HepG2 (cell line): ENCODE results near the gene DLL1. TPM values are rescaled to one million over a fixed set of nuclear protein-coding genes. Genes with fewer than 3 reads are reported as not detected.

Source experiments
- ATAC-seq: fragments of 200-7000 bp; cut with Tn5 transposase; 3 replicates; pipeline ENCODE4 v1.9.1; 2020; ENCODE audit warnings: mild to moderate bottlenecking, moderate library complexity
- BruUV-seq: library from RNA; stranded (reverse); fragments of 400-500 nt; replicated peaks from 2 replicates; lab custom pipeline; 2021; lab: Mats Ljungman, UMichigan
- CTCF ChIA-PET: fragments of 300-600 bp; formaldehyde crosslinking; extraction: SDS; loops from one replicate; lab custom pipeline; 2021; ENCODE audit warnings: low total read pairs, inconsistent platforms, low intra/inter-chr PET ratio; lab: Yijun Ruan, JAX
- POLR2A ChIA-PET: fragments of 350-600 bp; sonication (Branson Sonifier 250); formaldehyde crosslinking; loops from one replicate; lab custom pipeline; 2020; ENCODE audit warnings: antibody characterized with exemption, inconsistent platforms; lab: Yijun Ruan, JAX
- DNase-seq: peaks from one replicate; pipeline ENCODE4 v3.0.0-alpha.2; 2015; ENCODE audit warnings: low spot score
- FAIRE-seq: peaks from 3 replicates; lab custom pipeline; 2011; peaks lifted over from hg19 to GRCh38; lab: Jason Lieb, UNC
- H2AFZ ChIP-seq: one replicate; pipeline ENCODE4 v1.6.1; 2011; ENCODE audit warnings: low read length, inconsistent platforms
- H3K27ac ChIP-seq: fragments of 300-600 bp; 3 replicates; pipeline ENCODE4 v1.8.0; 2011; ENCODE audit warnings: mixed run types, mild to moderate bottlenecking, mixed read lengths, low read length, inconsistent platforms; ENCODE audit not compliant: insufficient read depth; ENCODE audit errors: extremely low read length
- H3K27me3 ChIP-seq, 2 experiments: fragments of 200-600 bp in 1 of 2; 2 replicates in 1 of 2; 3 replicates in 1 of 2; pipeline versions ENCODE4 v1.6.0 to v1.8.0; 2011; ENCODE audit warnings: low read length in 2 of 2, mild to moderate bottlenecking in 2 of 2, moderate library complexity in 2 of 2, inconsistent platforms in 1 of 2; ENCODE audit not compliant: insufficient read depth in 2 of 2, control insufficient read depth in 1 of 2
- H3K36me3 ChIP-seq, 2 experiments: fragments of 200-600 bp in 1 of 2; replicated peaks in 1 of 2; 2 replicates in 1 of 2; 3 replicates in 1 of 2; pipeline versions ENCODE4 v1.5.1 to v1.8.0; 2011; ENCODE audit warnings: low read length in 2 of 2, inconsistent platforms in 1 of 2; ENCODE audit not compliant: insufficient read depth in 2 of 2, control insufficient read depth in 1 of 2
- H3K4me1 ChIP-seq: 2 replicates; pipeline ENCODE4 v1.5.1; 2012; ENCODE audit warnings: low read length, inconsistent platforms; ENCODE audit not compliant: insufficient read depth
- H3K4me2 ChIP-seq: 2 replicates; pipeline ENCODE4 v1.6.0; 2011; ENCODE audit warnings: low read depth, low read length, inconsistent platforms
- H3K4me3 ChIP-seq, 3 experiments: fragments of 200-600 bp in 1 of 3; sonication (generic), shearing (Covaris generic) in 1 of 3; replicated peaks in 1 of 3; 2 replicates each; pipeline ENCODE4 v1.5.1; 2011 to 2016; ENCODE audit warnings: low read length in 3 of 3, inconsistent platforms in 2 of 3, low read depth in 2 of 3, mild to moderate bottlenecking in 2 of 3, control low read depth in 1 of 3, mixed read lengths in 1 of 3; ENCODE audit not compliant: insufficient read depth in 1 of 3
- H3K79me2 ChIP-seq: one replicate; pipeline ENCODE4 v1.6.1; 2011; ENCODE audit warnings: low read length, inconsistent platforms; ENCODE audit not compliant: insufficient read depth
- H3K9ac ChIP-seq: 2 replicates; pipeline ENCODE4 v1.6.0; 2011; ENCODE audit warnings: mild to moderate bottlenecking, low read depth, low read length, inconsistent platforms; ENCODE audit not compliant: insufficient read depth
- H3K9me3 ChIP-seq: 2 replicates; pipeline ENCODE4 v1.5.1; 2012; ENCODE audit warnings: mild to moderate bottlenecking, low read length
- H4K20me1 ChIP-seq: 2 replicates; pipeline ENCODE4 v1.6.0; 2011; ENCODE audit warnings: inconsistent platforms, mild to moderate bottlenecking, low read length, moderate library complexity; ENCODE audit not compliant: insufficient read depth
- RFX3 ChIP-seq: IDR thresholded peaks from 2 replicates; pipeline ENCODE4 v1.6.1; 2016; ENCODE audit warnings: missing biosample characterization, missing genetic modification reagents
- WGBS: methylation state at CpG from one replicate; pipeline ENCODE4 v1.1.6; 2017; ENCODE audit warnings: low lambda C conversion rate; 5-methylcytosine and 5-hydroxymethylcytosine counted together
- in situ Hi-C: cut with HindIII; loops from 2 replicates; pipeline ENCODE4 v1.10.0; 2017; ENCODE audit warnings: low pct_unique_long_range_greater_than_20kb; ENCODE audit not compliant: extremely low pct_ligation_motif_present
- intact Hi-C: fragments of 100-400 bp; cut with micrococcal nuclease; formaldehyde crosslinking; loops from one replicate; pipeline ENCODE4 v1.10.0; 2022; ENCODE audit not compliant: unreplicated experiment
- polyA plus RNA-seq, 8 experiments: library from polyadenylated mRNA; depleted of rRNA in 3 of 8; stranded (reverse) in 7 of 8; unstranded in 1 of 8; fragments of >200 nt; fragmentation: Illumina TruSeq in 4 of 8; extraction: Trizol in 4 of 8; gene quantifications; 2 replicates each; pipeline versions ENCODE4 v1.2.1 to v1.2.3, GENCODE V29; 2011 to 2016; ENCODE audit warnings: low read depth in 4 of 8, missing spikeins in 1 of 8, mixed read lengths in 1 of 8; ENCODE audit not compliant: insufficient read depth in 1 of 8
- total RNA-seq, 5 experiments: library from RNA; depleted of rRNA; stranded (reverse); fragments of >200 nt; fragmentation: Illumina TruSeq; extraction: Trizol; gene quantifications; 2 replicates each; pipeline ENCODE4 v1.2.3, GENCODE V29; 2016; ENCODE audit warnings: low read depth in 1 of 5
- TF ChIP-seq, protein P1 (sequence below): sonication (generic); formaldehyde crosslinking; IDR thresholded peaks from 2 replicates; pipeline ENCODE4 v1.8.0; 2022; ENCODE audit warnings: mild to moderate bottlenecking, missing genetic modification reagents, moderate library complexity
- TF ChIP-seq, protein P2 (sequence below): sonication (generic); formaldehyde crosslinking; IDR thresholded peaks from 2 replicates; pipeline ENCODE4 v1.8.1; 2023; ENCODE audit warnings: missing genetic modification reagents, inconsistent platforms, borderline replicate concordance
- TF ChIP-seq, protein P3 (sequence below): sonication (generic); formaldehyde crosslinking; IDR thresholded peaks from 2 replicates; pipeline ENCODE4 v1.9.0; 2022; ENCODE audit warnings: missing genetic modification reagents, mild to moderate bottlenecking, borderline replicate concordance

Gene DLL1
- total and polyA plus RNA-seq, 2 of the 13 experiments (the other 11 are each of a cell fraction or from before 2014, with no cell fraction given), result not detected

DNA sequence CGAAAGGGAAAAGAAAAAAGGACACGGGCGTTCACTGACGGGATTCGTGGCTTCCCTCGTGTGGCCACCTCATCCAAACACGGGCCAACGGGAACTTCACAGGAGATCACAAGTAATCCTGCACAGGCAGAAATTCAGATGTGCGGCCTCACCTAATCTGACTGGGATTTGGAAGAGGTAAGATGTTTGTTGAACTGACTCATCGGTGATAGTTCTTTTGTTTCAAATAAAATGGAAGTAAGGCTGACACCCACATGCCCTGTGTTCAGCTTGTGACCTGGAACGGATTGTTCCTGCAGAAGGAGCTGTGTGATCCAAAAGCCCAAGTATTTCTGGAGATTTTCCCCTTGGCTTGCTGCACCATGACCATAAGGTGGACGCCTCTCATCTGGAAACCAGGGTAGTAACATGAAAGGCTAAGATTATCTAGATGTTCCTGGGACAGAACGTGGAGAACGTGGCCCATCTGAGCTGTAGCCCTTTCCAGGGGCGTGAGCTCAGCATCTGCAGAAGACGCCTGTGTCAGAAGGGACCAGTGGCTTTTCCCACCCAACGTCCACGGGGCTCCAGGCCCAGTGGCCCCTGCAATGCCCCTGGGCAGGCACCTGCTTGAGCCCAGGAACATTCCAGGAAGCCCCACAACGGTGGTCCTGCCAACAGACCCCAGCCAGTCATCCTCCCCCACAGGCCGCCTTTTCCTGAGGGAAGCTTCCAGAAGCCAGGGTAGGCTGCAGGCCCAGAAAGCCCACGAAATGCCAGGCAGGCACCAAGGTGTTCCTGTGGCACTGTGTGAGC is 39.7 kb downstream of the DLL1 start:
- Histone ChIP-seq H3K4me1 (no peaks in the 10 kb centered on the region), H3K27me3 (peaks cover 46 to 90% of the 10 kb centered on the region in 2 experiments), H4K20me1 (no peaks in the 10 kb centered on the region), H3K9ac (no peak overlapping the region), H3K4me3 (no peak overlapping the region), H3K27ac (no peak overlapping the region), H3K79me2 (no peaks in the 10 kb centered on the region), H3K36me3 (no peaks in the 10 kb centered on the region), H3K9me3 (no peaks in the 10 kb centered on the region)
- POLR2A ChIA-PET, result no interaction called here
- WGBS, result 40% methylated on average over 14 of the region's 21 CpGs
- ATAC-seq (no peak), DNase-seq (no peak)
- in situ Hi-C loops, result no loop called here
- BruUV-seq, result no TSS peak
- CTCF ChIA-PET, result no interaction called here
- TF ChIP-seq, protein P1, sequence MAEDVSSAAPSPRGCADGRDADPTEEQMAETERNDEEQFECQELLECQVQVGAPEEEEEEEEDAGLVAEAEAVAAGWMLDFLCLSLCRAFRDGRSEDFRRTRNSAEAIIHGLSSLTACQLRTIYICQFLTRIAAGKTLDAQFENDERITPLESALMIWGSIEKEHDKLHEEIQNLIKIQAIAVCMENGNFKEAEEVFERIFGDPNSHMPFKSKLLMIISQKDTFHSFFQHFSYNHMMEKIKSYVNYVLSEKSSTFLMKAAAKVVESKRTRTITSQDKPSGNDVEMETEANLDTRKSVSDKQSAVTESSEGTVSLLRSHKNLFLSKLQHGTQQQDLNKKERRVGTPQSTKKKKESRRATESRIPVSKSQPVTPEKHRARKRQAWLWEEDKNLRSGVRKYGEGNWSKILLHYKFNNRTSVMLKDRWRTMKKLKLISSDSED (CRISPR knock-in tag), result no peak
- TF ChIP-seq RFX3 (CRISPR knock-in tag), result no peak
- TF ChIP-seq, protein P2, sequence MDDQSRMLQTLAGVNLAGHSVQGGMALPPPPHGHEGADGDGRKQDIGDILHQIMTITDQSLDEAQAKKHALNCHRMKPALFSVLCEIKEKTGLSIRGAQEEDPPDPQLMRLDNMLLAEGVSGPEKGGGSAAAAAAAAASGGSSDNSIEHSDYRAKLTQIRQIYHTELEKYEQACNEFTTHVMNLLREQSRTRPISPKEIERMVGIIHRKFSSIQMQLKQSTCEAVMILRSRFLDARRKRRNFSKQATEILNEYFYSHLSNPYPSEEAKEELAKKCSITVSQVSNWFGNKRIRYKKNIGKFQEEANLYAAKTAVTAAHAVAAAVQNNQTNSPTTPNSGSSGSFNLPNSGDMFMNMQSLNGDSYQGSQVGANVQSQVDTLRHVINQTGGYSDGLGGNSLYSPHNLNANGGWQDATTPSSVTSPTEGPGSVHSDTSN (CRISPR knock-in tag), result no peak
- TF ChIP-seq, protein P3, sequence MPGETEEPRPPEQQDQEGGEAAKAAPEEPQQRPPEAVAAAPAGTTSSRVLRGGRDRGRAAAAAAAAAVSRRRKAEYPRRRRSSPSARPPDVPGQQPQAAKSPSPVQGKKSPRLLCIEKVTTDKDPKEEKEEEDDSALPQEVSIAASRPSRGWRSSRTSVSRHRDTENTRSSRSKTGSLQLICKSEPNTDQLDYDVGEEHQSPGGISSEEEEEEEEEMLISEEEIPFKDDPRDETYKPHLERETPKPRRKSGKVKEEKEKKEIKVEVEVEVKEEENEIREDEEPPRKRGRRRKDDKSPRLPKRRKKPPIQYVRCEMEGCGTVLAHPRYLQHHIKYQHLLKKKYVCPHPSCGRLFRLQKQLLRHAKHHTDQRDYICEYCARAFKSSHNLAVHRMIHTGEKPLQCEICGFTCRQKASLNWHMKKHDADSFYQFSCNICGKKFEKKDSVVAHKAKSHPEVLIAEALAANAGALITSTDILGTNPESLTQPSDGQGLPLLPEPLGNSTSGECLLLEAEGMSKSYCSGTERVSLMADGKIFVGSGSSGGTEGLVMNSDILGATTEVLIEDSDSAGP (CRISPR knock-in tag), result no peak
- TF ChIP-seq, all 625 proteins: peak for 0
- intact Hi-C loops, result no loop called here
- H3K4me2 ChIP-seq, result no peak overlapping the region
- FAIRE-seq, result no peak
- H2AFZ ChIP-seq, result no peak overlapping the region
